Measurements from ENCODE around the gene PTPN23.

- TF ChIP-seq CTCF (IDR thresholded peaks at IDR 0.05; ENCODE audit: control extremely low read depth in 1 of 3, insufficient read depth in 1 of 3, low read depth in 1 of 3, low read length in 3 of 3), result 0 out of 4 replicates have a peak, but pooled peaks of 1 of the 3 experiments have one; percentile 6
- TF ChIP-seq BRCA1 (IDR thresholded peaks at IDR 0.05; ENCODE audit: low read depth, low read length), result no peak
- 0 out of 3 replicates have a peak, but pooled peaks of 1 of the 2 experiments have one; percentile 37 for TF ChIP-seq POLR2A (IDR thresholded peaks at IDR 0.05; ENCODE audit: control extremely low read depth in 1 of 2, low read depth in 2 of 2, low read length in 2 of 2)
- peak; percentile 47; the same call in 1 of the 2 replicates for TF ChIP-seq POLR2AphosphoS5 (IDR thresholded peaks at IDR 0.05; ENCODE audit: low read depth, low read length)
- no peak for TF ChIP-seq TAF1 (IDR thresholded peaks at IDR 0.05; ENCODE audit: low read depth, low read length)
- TF ChIP-seq SIX5 (IDR thresholded peaks at IDR 0.05; ENCODE audit: low read depth, low read length), result no peak
- no peak for TF ChIP-seq TCF12 (IDR thresholded peaks at IDR 0.05; ENCODE audit: low read depth, low read length)
- no peak for TF ChIP-seq CHD1 (IDR thresholded peaks at IDR 0.05; ENCODE audit: low read depth, low read length)
- TF ChIP-seq CBX5 (IDR thresholded peaks at IDR 0.05; ENCODE audit: low read depth, low read length), result no peak
- TF ChIP-seq KDM1A (IDR thresholded peaks at IDR 0.05; ENCODE audit: borderline replicate concordance, low read length), result no peak
- no peak for TF ChIP-seq SP4 (IDR thresholded peaks at IDR 0.05; ENCODE audit: low read length)
- TF ChIP-seq RAD21 (IDR thresholded peaks at IDR 0.05 in 1 of 2, conservative IDR thresholded peaks at IDR 0.05 in 1 of 2; ENCODE audit: low read depth in 2 of 2, low read length in 2 of 2), result peak; percentile 1 to 6; a peak in 1 of 4 replicates
- no peak for TF ChIP-seq EZH2 (IDR thresholded peaks at IDR 0.05; ENCODE audit: low read depth, low read length, severe bottlenecking)
- no peak for TF ChIP-seq TEAD4 (IDR thresholded peaks at IDR 0.05; ENCODE audit: low read depth, low read length)
These were observed 35.2 kb downstream of the PTPN23 start for GRCh38 chr3:47416041-47416440.
